HepG2 (cell line): ENCODE measurements around the gene NOL8. TPM values are rescaled to one million over a fixed set of nuclear protein-coding genes. Genes with fewer than 3 reads are reported as not detected.
A peak's percentile ranks its signal among the peaks of the same experiment; 100 is the strongest.

Experiments
- ETV6 ChIP-seq: sonication (generic); formaldehyde crosslinking; conservative IDR thresholded peaks from 2 replicates; pipeline ENCODE4 v1.4.0; 2020; ENCODE audit warnings: missing genetic modification reagents
- HDAC2 ChIP-seq: sonication (generic); formaldehyde crosslinking; IDR thresholded peaks from 2 replicates; pipeline ENCODE4 v1.4.0; 2020; ENCODE audit warnings: missing genetic modification reagents
- HOXD1 ChIP-seq: sonication (generic); formaldehyde crosslinking; IDR thresholded peaks from 2 replicates; pipeline ENCODE4 v1.5.0; 2020; ENCODE audit warnings: missing genetic modification reagents
- JUNB ChIP-seq: sonication (generic); formaldehyde crosslinking; IDR thresholded peaks from 2 replicates; pipeline ENCODE4 v1.8.0; 2022; ENCODE audit warnings: missing genetic modification reagents, mild to moderate bottlenecking, borderline replicate concordance
- LBX2 ChIP-seq: sonication (generic); formaldehyde crosslinking; IDR thresholded peaks from 2 replicates; pipeline ENCODE4 v1.5.0; 2020; ENCODE audit warnings: missing genetic modification reagents, mild to moderate bottlenecking, borderline replicate concordance
- NFIC ChIP-seq: IDR thresholded peaks from 2 replicates; pipeline ENCODE4 v1.6.1; 2012; ENCODE audit warnings: mild to moderate bottlenecking, low read length, inconsistent platforms
- PHF8 ChIP-seq: sonication (generic); formaldehyde crosslinking; IDR thresholded peaks from 2 replicates; pipeline ENCODE4 v1.5.0; 2020; ENCODE audit warnings: missing genetic modification reagents
- RARG ChIP-seq: sonication (generic); formaldehyde crosslinking; IDR thresholded peaks from 2 replicates; pipeline ENCODE4 v1.4.0; 2020; ENCODE audit warnings: low read depth, mild to moderate bottlenecking, missing genetic modification reagents
- RELA ChIP-seq: sonication (generic); formaldehyde crosslinking; IDR thresholded peaks from 2 replicates; pipeline ENCODE4 v1.4.0; 2020; ENCODE audit warnings: missing genetic modification reagents
- ZFP36 ChIP-seq: fragments of 150-350 bp; IDR thresholded peaks from 2 replicates; pipeline ENCODE4 v1.6.1; 2018; ENCODE audit warnings: borderline replicate concordance, low read length, low read depth; ENCODE audit not compliant: partially characterized antibody
- ZNF33A ChIP-seq: sonication (generic); formaldehyde crosslinking; IDR thresholded peaks from 2 replicates; pipeline ENCODE4 v1.5.1; 2020; ENCODE audit warnings: missing genetic modification reagents, mild to moderate bottlenecking, moderate library complexity, borderline replicate concordance
- ZNF484 ChIP-seq: sonication (generic); formaldehyde crosslinking; IDR thresholded peaks from 2 replicates; pipeline ENCODE4 v1.5.1; 2020; ENCODE audit warnings: mild to moderate bottlenecking, low read depth, missing genetic modification reagents, borderline replicate concordance
- ZNF556 ChIP-seq: sonication (generic); formaldehyde crosslinking; IDR thresholded peaks from 2 replicates; pipeline ENCODE4 v1.4.0; 2020; ENCODE audit warnings: mild to moderate bottlenecking, missing genetic modification reagents, borderline replicate concordance
- ZNF557 ChIP-seq: sonication (generic); formaldehyde crosslinking; IDR thresholded peaks from 2 replicates; pipeline ENCODE4 v1.4.0; 2020; ENCODE audit warnings: missing genetic modification reagents
- ZNF660 ChIP-seq: sonication (generic); formaldehyde crosslinking; IDR thresholded peaks from 2 replicates; pipeline ENCODE4 v1.5.1; 2020; ENCODE audit warnings: mild to moderate bottlenecking, low read depth, missing genetic modification reagents, borderline replicate concordance
- ZSCAN12 ChIP-seq: sonication (generic); formaldehyde crosslinking; IDR thresholded peaks from 2 replicates; pipeline ENCODE4 v1.9.0; 2021; ENCODE audit warnings: mild to moderate bottlenecking, missing genetic modification reagents
- ZSCAN29 ChIP-seq: sonication (generic); formaldehyde crosslinking; conservative IDR thresholded peaks from 2 replicates; pipeline ENCODE4 v1.4.0; 2020; ENCODE audit warnings: mild to moderate bottlenecking, missing genetic modification reagents
- polyA plus RNA-seq, 8 experiments: library from polyadenylated mRNA; depleted of rRNA in 3 of 8; stranded (reverse) in 7 of 8; unstranded in 1 of 8; fragments of >200 nt; fragmentation: Illumina TruSeq in 4 of 8; extraction: Trizol in 4 of 8; gene quantifications; 2 replicates each; pipeline versions ENCODE4 v1.2.1 to v1.2.3, GENCODE V29; 2011 to 2016; ENCODE audit warnings: low read depth in 4 of 8, missing spikeins in 1 of 8, mixed read lengths in 1 of 8; ENCODE audit not compliant: insufficient read depth in 1 of 8
- total RNA-seq, 5 experiments: library from RNA; depleted of rRNA; stranded (reverse); fragments of >200 nt; fragmentation: Illumina TruSeq; extraction: Trizol; gene quantifications; 2 replicates each; pipeline ENCODE4 v1.2.3, GENCODE V29; 2016; ENCODE audit warnings: low read depth in 1 of 5
- TF ChIP-seq, protein P1 (sequence below): IDR thresholded peaks from 2 replicates; pipeline ENCODE4 v1.6.1; 2012; ENCODE audit warnings: low read depth, low read length, improper control_type of control experiment
- TF ChIP-seq, protein P2 (sequence below): sonication (generic); formaldehyde crosslinking; IDR thresholded peaks from 2 replicates; pipeline ENCODE4 v1.4.0; 2020; ENCODE audit warnings: mild to moderate bottlenecking, missing genetic modification reagents
- TF ChIP-seq, protein P3 (sequence below): sonication (generic); formaldehyde crosslinking; IDR thresholded peaks from 2 replicates; pipeline ENCODE4 v1.8.0; 2022; ENCODE audit warnings: mild to moderate bottlenecking, missing genetic modification reagents, moderate library complexity
- TF ChIP-seq, protein P4 (sequence below): IDR thresholded peaks from 2 replicates; pipeline ENCODE4 v1.6.1; 2016
- TF ChIP-seq, protein P5 (sequence below): sonication (generic); formaldehyde crosslinking; IDR thresholded peaks from 2 replicates; pipeline ENCODE4 v1.5.1; 2020; ENCODE audit warnings: missing genetic modification reagents, mild to moderate bottlenecking, borderline replicate concordance
- TF ChIP-seq, protein P6 (sequence below): sonication (generic); formaldehyde crosslinking; IDR thresholded peaks from 2 replicates; pipeline ENCODE4 v1.5.1; 2020; ENCODE audit warnings: mild to moderate bottlenecking, missing genetic modification reagents, moderate library complexity

The NOL8 gene
- total and polyA plus RNA-seq, 2 of the 13 experiments (the other 11 are each of a cell fraction or from before 2014, with no cell fraction given): 12.8 to 36.3 TPM

DNA sequence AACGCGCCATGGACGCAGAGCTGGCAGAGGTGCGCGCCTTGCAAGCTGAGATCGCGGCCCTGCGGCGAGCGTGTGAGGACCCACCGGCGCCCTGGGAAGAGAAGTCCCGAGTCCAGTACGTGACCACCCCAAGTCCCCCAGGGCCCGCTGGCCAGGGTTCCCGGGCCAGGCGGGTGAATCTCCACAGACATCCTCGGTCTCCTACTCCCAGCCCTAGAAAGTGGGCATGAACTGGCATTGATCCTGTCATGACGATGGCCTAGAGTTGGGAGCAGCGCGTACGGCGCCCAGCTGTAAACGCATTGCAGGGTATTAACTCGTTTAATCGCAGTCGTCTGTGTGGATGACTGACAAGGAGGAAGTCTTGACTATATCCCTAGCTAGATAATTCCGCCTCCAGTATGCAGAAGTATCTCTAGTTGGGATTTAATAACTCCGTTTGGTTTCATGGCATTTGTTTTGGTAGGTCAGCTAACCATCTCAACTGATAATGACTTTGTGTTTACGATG is 896 bp upstream of the NOL8 start (continued):
- no peak for TF ChIP-seq JUNB
- no peak for TF ChIP-seq ZNF33A (CRISPR knock-in tag)
- no peak for TF ChIP-seq ZFP36
- TF ChIP-seq HOXD1 (CRISPR knock-in tag): 0 out of 2 replicates have a peak, but pooled peaks have one; percentile 4
- no peak for TF ChIP-seq ZNF484
- TF ChIP-seq ETV6: no peak
- TF ChIP-seq, protein P1, sequence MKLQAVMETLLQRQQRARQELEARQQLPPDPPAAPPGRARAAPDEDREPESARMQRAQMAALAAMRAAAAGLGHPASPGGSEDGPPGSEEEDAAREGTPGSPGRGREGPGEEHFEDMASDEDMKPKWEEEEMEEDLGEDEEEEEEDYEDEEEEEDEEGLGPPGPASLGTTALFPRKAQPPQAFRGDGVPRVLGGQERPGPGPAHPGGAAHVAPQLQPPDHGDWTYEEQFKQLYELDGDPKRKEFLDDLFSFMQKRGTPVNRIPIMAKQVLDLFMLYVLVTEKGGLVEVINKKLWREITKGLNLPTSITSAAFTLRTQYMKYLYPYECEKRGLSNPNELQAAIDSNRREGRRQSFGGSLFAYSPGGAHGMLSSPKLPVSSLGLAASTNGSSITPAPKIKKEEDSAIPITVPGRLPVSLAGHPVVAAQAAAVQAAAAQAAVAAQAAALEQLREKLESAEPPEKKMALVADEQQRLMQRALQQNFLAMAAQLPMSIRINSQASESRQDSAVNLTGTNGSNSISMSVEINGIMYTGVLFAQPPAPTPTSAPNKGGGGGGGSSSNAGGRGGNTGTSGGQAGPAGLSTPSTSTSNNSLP: no peak
- TF ChIP-seq, protein P2, sequence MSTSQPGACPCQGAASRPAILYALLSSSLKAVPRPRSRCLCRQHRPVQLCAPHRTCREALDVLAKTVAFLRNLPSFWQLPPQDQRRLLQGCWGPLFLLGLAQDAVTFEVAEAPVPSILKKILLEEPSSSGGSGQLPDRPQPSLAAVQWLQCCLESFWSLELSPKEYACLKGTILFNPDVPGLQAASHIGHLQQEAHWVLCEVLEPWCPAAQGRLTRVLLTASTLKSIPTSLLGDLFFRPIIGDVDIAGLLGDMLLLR (CRISPR knock-in tag): no peak
- no peak; the same call in 1 of the 2 replicates for TF ChIP-seq RELA (CRISPR knock-in tag)
- no peak for TF ChIP-seq ZNF557 (CRISPR knock-in tag)
- TF ChIP-seq ZNF660: no peak
- TF ChIP-seq, protein P3, sequence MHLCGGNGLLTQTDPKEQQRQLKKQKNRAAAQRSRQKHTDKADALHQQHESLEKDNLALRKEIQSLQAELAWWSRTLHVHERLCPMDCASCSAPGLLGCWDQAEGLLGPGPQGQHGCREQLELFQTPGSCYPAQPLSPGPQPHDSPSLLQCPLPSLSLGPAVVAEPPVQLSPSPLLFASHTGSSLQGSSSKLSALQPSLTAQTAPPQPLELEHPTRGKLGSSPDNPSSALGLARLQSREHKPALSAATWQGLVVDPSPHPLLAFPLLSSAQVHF (CRISPR knock-in tag): no peak
- TF ChIP-seq RARG (CRISPR knock-in tag): no peak
- TF ChIP-seq ZSCAN12 (CRISPR knock-in tag): no peak
- 0 out of 2 replicates have a peak, but pooled peaks have one; percentile 82 for TF ChIP-seq LBX2
- no peak for TF ChIP-seq NFIC
- TF ChIP-seq, protein P4, sequence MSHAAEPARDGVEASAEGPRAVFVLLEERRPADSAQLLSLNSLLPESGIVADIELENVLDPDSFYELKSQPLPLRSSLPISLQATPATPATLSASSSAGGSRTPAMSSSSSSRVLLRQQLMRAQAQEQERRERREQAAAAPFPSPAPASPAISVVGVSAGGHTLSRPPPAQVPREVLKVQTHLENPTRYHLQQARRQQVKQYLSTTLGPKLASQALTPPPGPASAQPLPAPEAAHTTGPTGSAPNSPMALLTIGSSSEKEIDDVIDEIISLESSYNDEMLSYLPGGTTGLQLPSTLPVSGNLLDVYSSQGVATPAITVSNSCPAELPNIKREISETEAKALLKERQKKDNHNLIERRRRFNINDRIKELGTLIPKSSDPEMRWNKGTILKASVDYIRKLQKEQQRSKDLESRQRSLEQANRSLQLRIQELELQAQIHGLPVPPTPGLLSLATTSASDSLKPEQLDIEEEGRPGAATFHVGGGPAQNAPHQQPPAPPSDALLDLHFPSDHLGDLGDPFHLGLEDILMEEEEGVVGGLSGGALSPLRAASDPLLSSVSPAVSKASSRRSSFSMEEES: no peak
- no peak for TF ChIP-seq ZNF556 (CRISPR knock-in tag)
- TF ChIP-seq HDAC2: no peak
- TF ChIP-seq ZSCAN29 (CRISPR knock-in tag): no peak
- TF ChIP-seq, protein P5, sequence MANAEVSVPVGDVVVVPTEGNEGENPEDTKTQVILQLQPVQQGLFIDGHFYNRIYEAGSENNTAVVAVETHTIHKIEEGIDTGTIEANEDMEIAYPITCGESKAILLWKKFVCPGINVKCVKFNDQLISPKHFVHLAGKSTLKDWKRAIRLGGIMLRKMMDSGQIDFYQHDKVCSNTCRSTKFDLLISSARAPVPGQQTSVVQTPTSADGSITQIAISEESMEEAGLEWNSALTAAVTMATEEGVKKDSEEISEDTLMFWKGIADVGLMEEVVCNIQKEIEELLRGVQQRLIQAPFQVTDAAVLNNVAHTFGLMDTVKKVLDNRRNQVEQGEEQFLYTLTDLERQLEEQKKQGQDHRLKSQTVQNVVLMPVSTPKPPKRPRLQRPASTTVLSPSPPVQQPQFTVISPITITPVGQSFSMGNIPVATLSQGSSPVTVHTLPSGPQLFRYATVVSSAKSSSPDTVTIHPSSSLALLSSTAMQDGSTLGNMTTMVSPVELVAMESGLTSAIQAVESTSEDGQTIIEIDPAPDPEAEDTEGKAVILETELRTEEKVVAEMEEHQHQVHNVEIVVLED (CRISPR knock-in tag): no peak
- TF ChIP-seq, protein P6, sequence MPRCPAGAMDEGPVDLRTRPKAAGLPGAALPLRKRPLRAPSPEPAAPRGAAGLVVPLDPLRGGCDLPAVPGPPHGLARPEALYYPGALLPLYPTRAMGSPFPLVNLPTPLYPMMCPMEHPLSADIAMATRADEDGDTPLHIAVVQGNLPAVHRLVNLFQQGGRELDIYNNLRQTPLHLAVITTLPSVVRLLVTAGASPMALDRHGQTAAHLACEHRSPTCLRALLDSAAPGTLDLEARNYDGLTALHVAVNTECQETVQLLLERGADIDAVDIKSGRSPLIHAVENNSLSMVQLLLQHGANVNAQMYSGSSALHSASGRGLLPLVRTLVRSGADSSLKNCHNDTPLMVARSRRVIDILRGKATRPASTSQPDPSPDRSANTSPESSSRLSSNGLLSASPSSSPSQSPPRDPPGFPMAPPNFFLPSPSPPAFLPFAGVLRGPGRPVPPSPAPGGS (CRISPR knock-in tag): no peak
- peak; percentile 17; the same call in 1 of the 2 replicates for TF ChIP-seq PHF8 (CRISPR knock-in tag)
